Measurements from ENCODE around the gene CSRP1. TPM values are rescaled to one million over a fixed set of nuclear protein-coding genes. Genes with fewer than 3 reads are reported as not detected.

The CSRP1 gene
- total RNA-seq, 5 donors from 2014 or later (not counting 1 experiment from before 2014, with no cell fraction given) = 35.0 to 47.2 (median 36.8) TPM

- no peak overlapping the region for H3K4me3 ChIP-seq (ENCODE audit: control insufficient read depth in 1 of 2, extremely low read depth in 1 of 2, low read length in 1 of 2)
- Mint-ChIP-seq H3K4me1 (peaks cover 4 to 10% (median 6%) of the 10 kb centered on the region in 3 donors), H3K27ac (no peak overlapping the region), H3K4me3 (no peak overlapping the region), H3K9me3 (no peaks in the 10 kb centered on the region), H3K27me3 (peaks cover 9 to 30% of the 10 kb centered on the region in 2 donors), H3K36me3 (no peaks in the 10 kb centered on the region)
- peaks cover 0 to 7% of the 10 kb centered on the region in 2 experiments for H3K4me1 ChIP-seq (ENCODE audit: control insufficient read depth in 1 of 2, extremely low read depth in 1 of 2, insufficient read depth in 2 of 2, low read length in 2 of 2)
- H3K27ac ChIP-seq (ENCODE audit: low read length) = no peak overlapping the region
- CTCF ChIA-PET = no interaction called here
- H3K9me3 ChIP-seq = no peaks in the 10 kb centered on the region
- DNase-seq (no peak), ATAC-seq (replicated peaks in 1 of 4) (no peak)
- POLR2A ChIA-PET = no interaction called here
- no peaks in the 10 kb centered on the region for H3K36me3 ChIP-seq (ENCODE audit: control insufficient read depth in 2 of 2, extremely low read depth in 1 of 2, insufficient read depth in 1 of 2, low read length in 1 of 2)
- H3K27me3 ChIP-seq (replicated peaks in 1 of 2; ENCODE audit: control insufficient read depth in 2 of 2, extremely low read depth in 1 of 2, insufficient read depth in 2 of 2, low read length in 1 of 2) = peaks cover 0 to 22% of the 10 kb centered on the region in 2 experiments
- WGBS (ENCODE audit: insufficient coverage) = 60% methylated on average over 1 of the region's 3 CpGs
Measured at GRCh38 chr1:201434266-201434665, 72.7 kb downstream of the CSRP1 start.

- DNase-seq (no peak), ATAC-seq (replicated peaks in 1 of 4) (no peak)
- H3K36me3 ChIP-seq (ENCODE audit: control insufficient read depth in 2 of 2, extremely low read depth in 1 of 2, insufficient read depth in 1 of 2, low read length in 1 of 2) = no peaks in the 10 kb centered on the region
- Mint-ChIP-seq H3K27me3 (peaks cover 9 to 33% of the 10 kb centered on the region in 2 donors), H3K4me1 (peaks cover 4 to 10% (median 6%) of the 10 kb centered on the region in 3 donors), H3K27ac (no peak overlapping the region), H3K4me3 (no peak overlapping the region), H3K9me3 (no peaks in the 10 kb centered on the region), H3K36me3 (no peaks in the 10 kb centered on the region)
- ChIA-PET CTCF (interaction anchor here (0.5 to 0.6 kb wide), 2 partner anchors 14 to 15 kb away, joined by 3 to 11 read pairs; no protein-coding TSS in a partner anchor), POLR2A (no interaction called here)
- H3K9me3 ChIP-seq = no peaks in the 10 kb centered on the region
- no peak overlapping the region for H3K4me3 ChIP-seq (ENCODE audit: control insufficient read depth in 1 of 2, extremely low read depth in 1 of 2, low read length in 1 of 2)
- peaks cover 0 to 25% of the 10 kb centered on the region in 2 experiments for H3K27me3 ChIP-seq (replicated peaks in 1 of 2; ENCODE audit: control insufficient read depth in 2 of 2, extremely low read depth in 1 of 2, insufficient read depth in 2 of 2, low read length in 1 of 2)
- H3K4me1 ChIP-seq (ENCODE audit: control insufficient read depth in 1 of 2, extremely low read depth in 1 of 2, insufficient read depth in 2 of 2, low read length in 2 of 2) = peaks cover 0 to 7% of the 10 kb centered on the region in 2 experiments
- 71% methylated on average over 1 of the region's 6 CpGs for WGBS (ENCODE audit: insufficient coverage)
- H3K27ac ChIP-seq (ENCODE audit: low read length) = no peak overlapping the region
Measured at GRCh38 chr1:201433609-201434008, 73.3 kb downstream of the CSRP1 start.

Other genes with a start within 250 kb of the CSRP1 start
- under 1 TPM in 3 of 5 donors, not detected in 2; 0.03 to 0.06 (median 0.06) TPM for gene PKP1, start 223.6 kb downstream of the CSRP1 start, total RNA-seq
- not detected for gene TNNT2, start 129.4 kb downstream of the CSRP1 start, total RNA-seq
- 1 to 10 TPM in 2 of 5 donors, under 1 TPM in 1, not detected in 2; 0.53 to 1.7 (median 1.1) TPM for gene LAD1, start 107.8 kb downstream of the CSRP1 start, total RNA-seq
- gene TNNI1, start 85.4 kb downstream of the CSRP1 start, total RNA-seq = not detected
- 1 to 10 TPM in 4 of 5 donors, under 1 TPM in 1; 0.83 to 5.8 (median 3.6) TPM for gene PHLDA3, start 37.9 kb downstream of the CSRP1 start, total RNA-seq
- gene NAV1, start 32.0 kb upstream of the CSRP1 start, total RNA-seq = 1 to 10 TPM; 2.8 to 6.9 (median 4.7) TPM